Tibial nerve (tissue), 4 donors: ENCODE measurements around the gene HECW1. TPM values are rescaled to one million over a fixed set of nuclear protein-coding genes. Genes with fewer than 3 reads are reported as not detected.

Experiments
- DNase-seq, 2 donors: peaks; one replicate each; pipeline ENCODE4 v3.0.0-alpha.2; 2019; ENCODE audit warnings: low spot score in 2 of 2
- H3K27ac ChIP-seq, 4 donors: fragments of 200-600 bp; sonication (generic) in 3 of 4; one replicate each; pipeline ENCODE4 v1.5.1; 2017 to 2019; ENCODE audit warnings: mild to moderate bottlenecking in 1 of 4
- H3K27me3 ChIP-seq, 2 donors: fragments of 200-600 bp; sonication (generic) in 1 of 2; one replicate each; pipeline versions ENCODE4 v1.5.1 to v1.6.0; 2017 to 2019
- H3K36me3 ChIP-seq, 3 donors: fragments of 200-600 bp; sonication (generic); one replicate each; pipeline ENCODE4 v1.5.1; 2018 to 2019
- H3K4me1 ChIP-seq, 4 donors: fragments of 200-600 bp; sonication (generic) in 3 of 4; one replicate each; pipeline ENCODE4 v1.5.1; 2017 to 2019
- H3K4me3 ChIP-seq, 4 donors: fragments of 200-600 bp; sonication (generic) in 3 of 4; one replicate each; pipeline ENCODE4 v1.5.1; 2017 to 2019; ENCODE audit warnings: mild to moderate bottlenecking in 1 of 4, moderate library complexity in 1 of 4
- H3K9me3 ChIP-seq, 4 donors: fragments of 200-600 bp; sonication (generic) in 3 of 4; one replicate each; pipeline ENCODE4 v1.5.1; 2017 to 2019
- CTCF ChIP-seq, 5 experiments: fragments of 200-600 bp in 3 of 5; fragments of 450-650 bp in 2 of 5; sonication (generic) in 3 of 5; IDR thresholded peaks; one replicate each; pipeline ENCODE4 v1.5.1; 2016 to 2019; ENCODE audit warnings: antibody characterized with exemption in 5 of 5, mild to moderate bottlenecking in 3 of 5, moderate library complexity in 2 of 5
- EP300 ChIP-seq, 2 donors: sonication (generic); formaldehyde crosslinking; IDR thresholded peaks; one replicate each; pipeline ENCODE4 v1.6.1; 2017; ENCODE audit warnings: antibody characterized with exemption in 2 of 2, mild to moderate bottlenecking in 1 of 2
- POLR2A ChIP-seq, 2 donors: fragments of 450-650 bp; IDR thresholded peaks; one replicate each; pipeline ENCODE4 v1.6.1; 2017; ENCODE audit warnings: antibody characterized with exemption in 2 of 2, mild to moderate bottlenecking in 2 of 2, moderate library complexity in 2 of 2
- WGBS, 2 donors: methylation state at CpG; one replicate each; pipeline ENCODE4 v1.1.5; 2018; 5-methylcytosine and 5-hydroxymethylcytosine counted together
- total RNA-seq, 4 donors: library from RNA; depleted of rRNA; stranded (reverse); fragments of >200 nt; gene quantifications; one replicate each; pipeline ENCODE4 v1.1.0, GENCODE V29; 2016

The HECW1 gene
- total RNA-seq, 4 donors from 2014 or later, result 3.6 to 10.9 (median 6.5) TPM

- WGBS, 2 donors, result 44 to 47% methylated on average over 3 of the region's 3 CpGs
- TF ChIP-seq POLR2A (IDR thresholded peaks at IDR 0.05), result no peak
- TF ChIP-seq EP300 (IDR thresholded peaks at IDR 0.05), result no peak
- TF ChIP-seq CTCF (IDR thresholded peaks at IDR 0.05), result no peak
- H3K9me3 ChIP-seq, result no peaks in the 10 kb centered on the region
- H3K4me1 ChIP-seq, result peaks cover 0 to 4% (median 0%) of the 10 kb centered on the region in 4 donors
- no peak for DNase-seq
- no peaks in the 10 kb centered on the region for H3K27me3 ChIP-seq
- H3K36me3 ChIP-seq, result no peaks in the 10 kb centered on the region
- no peak overlapping the region for H3K4me3 ChIP-seq
- no peak overlapping the region for H3K27ac ChIP-seq
Observed at GRCh38 chr7:43137811-43138210, 25.4 kb downstream of the HECW1 start.

GRCh38 chr7:43138710-43139109, 26.3 kb downstream of the HECW1 start:
- TF ChIP-seq EP300 (IDR thresholded peaks at IDR 0.05), result no peak
- no peak for TF ChIP-seq POLR2A (IDR thresholded peaks at IDR 0.05)
- TF ChIP-seq CTCF (IDR thresholded peaks at IDR 0.05), result no peak
- WGBS, 2 donors, result 60 to 64% methylated on average over 4 of the region's 4 CpGs

GRCh38 chr7:43139137-43139536, 26.7 kb downstream of the HECW1 start:
- no peak overlapping the region for H3K4me3 ChIP-seq
- 68 to 78% methylated on average over 2 of the region's 2 CpGs for WGBS, 2 donors
- TF ChIP-seq EP300 (IDR thresholded peaks at IDR 0.05) (no peak), CTCF (IDR thresholded peaks at IDR 0.05) (no peak), POLR2A (IDR thresholded peaks at IDR 0.05) (no peak)
- no peaks in the 10 kb centered on the region for H3K36me3 ChIP-seq
- H3K4me1 ChIP-seq, result peaks cover 0 to 4% (median 0%) of the 10 kb centered on the region in 4 donors
- no peak overlapping the region for H3K27ac ChIP-seq
- no peak for DNase-seq
- H3K9me3 ChIP-seq, result no peaks in the 10 kb centered on the region
- no peaks in the 10 kb centered on the region for H3K27me3 ChIP-seq

More at GRCh38 chr7:43138710-43139109, 26.3 kb downstream of the HECW1 start:
- Histone ChIP-seq H3K27ac (no peak overlapping the region), H3K4me1 (peaks cover 0 to 4% (median 0%) of the 10 kb centered on the region in 4 donors), H3K4me3 (no peak overlapping the region), H3K9me3 (no peaks in the 10 kb centered on the region), H3K27me3 (no peaks in the 10 kb centered on the region), H3K36me3 (no peaks in the 10 kb centered on the region)
- DNase-seq, result no peak

- WGBS, 2 donors, result 96% methylated on average over 7 of the region's 7 CpGs
- H3K36me3 ChIP-seq, result no peaks in the 10 kb centered on the region
- no peak for DNase-seq
- H3K27me3 ChIP-seq, result no peaks in the 10 kb centered on the region
- no peak overlapping the region for H3K4me3 ChIP-seq
- TF ChIP-seq EP300 (IDR thresholded peaks at IDR 0.05), result no peak
- no peak for TF ChIP-seq CTCF (IDR thresholded peaks at IDR 0.05)
- TF ChIP-seq POLR2A (IDR thresholded peaks at IDR 0.05), result no peak
- H3K4me1 ChIP-seq, result peaks cover 0 to 4% (median 0%) of the 10 kb centered on the region in 4 donors
- no peaks in the 10 kb centered on the region for H3K9me3 ChIP-seq
- H3K27ac ChIP-seq, result no peak overlapping the region
Observed at GRCh38 chr7:43140186-43140585, 27.7 kb downstream of the HECW1 start.

- no peak overlapping the region for H3K27ac ChIP-seq
- no peaks in the 10 kb centered on the region for H3K36me3 ChIP-seq
- 74 to 75% methylated on average over 5 of the region's 5 CpGs for WGBS, 2 donors
- TF ChIP-seq POLR2A (IDR thresholded peaks at IDR 0.05) (no peak), CTCF (IDR thresholded peaks at IDR 0.05) (no peak), EP300 (IDR thresholded peaks at IDR 0.05) (no peak)
- H3K27me3 ChIP-seq, result no peaks in the 10 kb centered on the region
- H3K4me3 ChIP-seq, result no peak overlapping the region
- H3K9me3 ChIP-seq, result no peaks in the 10 kb centered on the region
- DNase-seq, result no peak
- H3K4me1 ChIP-seq, result peaks cover 0 to 4% (median 0%) of the 10 kb centered on the region in 4 donors
Observed at GRCh38 chr7:43141091-43141490, 28.6 kb downstream of the HECW1 start.
